ENCODE data around the gene LMOD2. TPM values are rescaled to one million over a fixed set of nuclear protein-coding genes. Genes with fewer than 3 reads are reported as not detected.

Gene LMOD2
- total RNA-seq, 1 donor from 2014 or later: not detected

DNA sequence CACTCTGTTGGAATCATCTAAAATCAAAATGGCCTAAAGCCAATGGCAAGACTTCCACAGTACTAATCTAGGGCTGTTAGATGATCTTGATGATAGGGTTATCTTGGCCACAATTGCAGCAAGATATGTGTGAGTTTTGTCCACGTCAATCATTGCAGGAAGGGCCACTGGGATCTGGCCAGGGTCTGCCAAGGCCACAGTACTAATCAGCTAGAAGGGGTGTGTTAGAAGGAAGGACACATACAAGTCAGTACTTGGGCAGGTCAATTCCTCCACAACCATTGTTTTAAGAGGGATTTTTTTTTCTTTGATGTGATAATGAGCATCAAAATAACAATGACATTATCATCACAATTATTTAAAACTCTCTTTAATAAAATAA lies 1.6 kb downstream of the LMOD2 start:
- TF ChIP-seq, protein P1, sequence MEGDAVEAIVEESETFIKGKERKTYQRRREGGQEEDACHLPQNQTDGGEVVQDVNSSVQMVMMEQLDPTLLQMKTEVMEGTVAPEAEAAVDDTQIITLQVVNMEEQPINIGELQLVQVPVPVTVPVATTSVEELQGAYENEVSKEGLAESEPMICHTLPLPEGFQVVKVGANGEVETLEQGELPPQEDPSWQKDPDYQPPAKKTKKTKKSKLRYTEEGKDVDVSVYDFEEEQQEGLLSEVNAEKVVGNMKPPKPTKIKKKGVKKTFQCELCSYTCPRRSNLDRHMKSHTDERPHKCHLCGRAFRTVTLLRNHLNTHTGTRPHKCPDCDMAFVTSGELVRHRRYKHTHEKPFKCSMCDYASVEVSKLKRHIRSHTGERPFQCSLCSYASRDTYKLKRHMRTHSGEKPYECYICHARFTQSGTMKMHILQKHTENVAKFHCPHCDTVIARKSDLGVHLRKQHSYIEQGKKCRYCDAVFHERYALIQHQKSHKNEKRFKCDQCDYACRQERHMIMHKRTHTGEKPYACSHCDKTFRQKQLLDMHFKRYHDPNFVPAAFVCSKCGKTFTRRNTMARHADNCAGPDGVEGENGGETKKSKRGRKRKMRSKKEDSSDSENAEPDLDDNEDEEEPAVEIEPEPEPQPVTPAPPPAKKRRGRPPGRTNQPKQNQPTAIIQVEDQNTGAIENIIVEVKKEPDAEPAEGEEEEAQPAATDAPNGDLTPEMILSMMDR (IDR thresholded peaks at IDR 0.05; ENCODE audit: insufficient read depth, low read depth, low read length): no peak
- no peak for TF ChIP-seq EZH2 (IDR thresholded peaks at IDR 0.05; ENCODE audit: insufficient read depth, low read length)
- Mint-ChIP-seq H3K27me3 (ENCODE audit: low read depth, unreplicated experiment) (peaks cover 3% of the 10 kb centered on the region), H3K9me3 (ENCODE audit: unreplicated experiment) (no peaks in the 10 kb centered on the region), H3K27ac (ENCODE audit: unreplicated experiment) (no peak overlapping the region), H3K4me1 (ENCODE audit: low read depth, unreplicated experiment) (no peaks in the 10 kb centered on the region), H3K4me3 (ENCODE audit: unreplicated experiment) (no peak overlapping the region), H3K36me3 (ENCODE audit: low read depth, unreplicated experiment) (no peaks in the 10 kb centered on the region)
- Histone ChIP-seq H3K27me3 (ENCODE audit: insufficient read depth, low read length) (peaks cover 5% of the 10 kb centered on the region), H3K36me3 (ENCODE audit: insufficient read depth, low read length) (no peaks in the 10 kb centered on the region), H3K4me3 (ENCODE audit: insufficient read depth, low read depth, low read length) (no peak overlapping the region), H3K79me2 (ENCODE audit: insufficient read depth, low read length) (no peaks in the 10 kb centered on the region), H3K27ac (ENCODE audit: low read depth, low read length) (no peak overlapping the region), H3K9me3 (ENCODE audit: insufficient read depth, low read depth, low read length) (peaks cover 2% of the 10 kb centered on the region), H2AFZ (ENCODE audit: low read depth, low read length) (no peak overlapping the region), H3K9ac (ENCODE audit: low read length) (no peak overlapping the region), H3K4me1 (ENCODE audit: insufficient read depth, low read length) (no peaks in the 10 kb centered on the region), H3K4me2 (ENCODE audit: low read length) (no peak overlapping the region), H4K20me1 (ENCODE audit: insufficient read depth, low read length) (no peaks in the 10 kb centered on the region)
- FAIRE-seq (no peak), DNase-seq (ENCODE audit: low read depth) (no peak)

DNA sequence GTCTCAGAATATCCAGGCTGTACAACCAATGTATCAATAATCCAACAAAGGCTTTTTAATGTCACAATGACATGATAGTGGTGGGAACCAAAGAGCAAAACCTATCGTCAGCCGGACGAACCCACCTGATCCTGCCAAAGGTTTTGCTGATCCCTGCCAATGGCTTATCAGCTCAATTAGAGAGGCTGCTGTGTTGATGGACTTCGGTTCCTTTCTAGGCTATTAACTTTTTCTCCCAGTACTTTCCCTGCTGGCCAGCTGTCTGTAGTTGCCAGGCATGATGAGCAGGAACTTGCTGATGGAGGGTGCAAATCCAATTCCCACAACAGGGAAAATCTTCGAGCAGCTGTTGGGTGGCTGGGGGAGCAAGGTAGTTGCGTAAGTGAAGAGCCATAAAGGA lies 2.4 kb downstream of the LMOD2 start:
- Histone ChIP-seq H3K4me3 (ENCODE audit: insufficient read depth, low read depth, low read length) (no peak overlapping the region), H3K4me2 (ENCODE audit: low read length) (no peak overlapping the region), H2AFZ (ENCODE audit: low read depth, low read length) (no peak overlapping the region), H3K27ac (ENCODE audit: low read depth, low read length) (no peak overlapping the region), H3K9me3 (ENCODE audit: insufficient read depth, low read depth, low read length) (peaks cover 2% of the 10 kb centered on the region), H3K4me1 (ENCODE audit: insufficient read depth, low read length) (no peaks in the 10 kb centered on the region), H3K9ac (ENCODE audit: low read length) (no peak overlapping the region), H4K20me1 (ENCODE audit: insufficient read depth, low read length) (no peaks in the 10 kb centered on the region), H3K79me2 (ENCODE audit: insufficient read depth, low read length) (no peaks in the 10 kb centered on the region), H3K36me3 (ENCODE audit: insufficient read depth, low read length) (no peaks in the 10 kb centered on the region), H3K27me3 (ENCODE audit: insufficient read depth, low read length) (peaks cover 5% of the 10 kb centered on the region)
- H3K4me1 Mint-ChIP-seq (ENCODE audit: low read depth, unreplicated experiment): no peaks in the 10 kb centered on the region
- H3K4me3 Mint-ChIP-seq (ENCODE audit: unreplicated experiment): no peak overlapping the region
- no peak overlapping the region for H3K27ac Mint-ChIP-seq (ENCODE audit: unreplicated experiment)
- DNase-seq (ENCODE audit: low read depth): no peak
- FAIRE-seq: no peak
- no peak for TF ChIP-seq EZH2 (IDR thresholded peaks at IDR 0.05; ENCODE audit: insufficient read depth, low read length)
- TF ChIP-seq, protein P1 (IDR thresholded peaks at IDR 0.05; ENCODE audit: insufficient read depth, low read depth, low read length): no peak
- H3K9me3 Mint-ChIP-seq (ENCODE audit: unreplicated experiment): no peaks in the 10 kb centered on the region
- peaks cover 3% of the 10 kb centered on the region for H3K27me3 Mint-ChIP-seq (ENCODE audit: low read depth, unreplicated experiment)
- no peaks in the 10 kb centered on the region for H3K36me3 Mint-ChIP-seq (ENCODE audit: low read depth, unreplicated experiment)

DNA sequence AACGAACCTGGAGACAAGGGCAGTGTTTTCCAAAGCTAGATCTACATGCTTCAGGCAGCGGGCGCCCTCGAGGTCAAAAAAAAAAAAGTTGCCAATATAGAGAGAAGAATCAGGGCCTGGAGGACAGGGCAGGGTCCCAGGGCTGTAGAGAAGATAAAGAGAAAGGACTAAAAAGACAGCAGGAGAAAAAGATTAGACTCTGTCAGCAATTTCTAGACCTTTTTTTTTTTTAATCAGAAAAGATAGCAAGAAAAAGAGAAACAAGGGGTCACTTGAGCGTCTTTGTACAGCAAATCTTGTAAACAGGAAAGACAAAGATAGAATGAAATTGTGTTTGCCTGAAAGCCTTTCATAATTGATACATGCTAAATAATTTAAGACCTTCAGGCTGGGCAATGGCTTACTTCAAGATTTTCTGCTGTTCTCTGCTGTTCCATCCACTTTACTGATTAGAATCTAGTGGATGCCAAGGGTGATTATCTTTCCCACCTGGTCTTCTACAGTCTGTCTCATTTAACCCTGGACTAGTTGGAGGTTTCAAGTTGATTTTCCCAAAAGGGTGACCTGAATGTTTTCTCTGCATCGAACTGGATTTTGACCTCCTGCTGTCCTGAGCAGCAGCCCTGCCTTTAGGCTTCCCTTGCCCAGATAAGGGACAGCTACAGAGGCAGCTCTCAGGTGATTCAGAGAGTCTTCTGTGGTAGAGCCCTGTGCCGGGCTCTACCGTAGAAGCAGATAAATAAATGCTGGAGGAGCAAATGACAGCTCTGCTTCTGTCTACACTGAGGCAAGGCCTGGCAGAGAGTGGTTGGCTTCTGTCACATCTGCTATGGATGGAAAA lies 5.1 kb downstream of the LMOD2 start:
- Histone ChIP-seq H3K27me3 (ENCODE audit: insufficient read depth, low read length) (peaks cover 7% of the 10 kb centered on the region), H2AFZ (ENCODE audit: low read depth, low read length) (no peak overlapping the region), H3K79me2 (ENCODE audit: insufficient read depth, low read length) (no peaks in the 10 kb centered on the region), H3K4me3 (ENCODE audit: insufficient read depth, low read depth, low read length) (no peak overlapping the region), H3K27ac (ENCODE audit: low read depth, low read length) (no peak overlapping the region), H3K9ac (ENCODE audit: low read length) (no peak overlapping the region), H3K36me3 (ENCODE audit: insufficient read depth, low read length) (no peaks in the 10 kb centered on the region), H4K20me1 (ENCODE audit: insufficient read depth, low read length) (no peaks in the 10 kb centered on the region), H3K4me1 (ENCODE audit: insufficient read depth, low read length) (no peaks in the 10 kb centered on the region), H3K9me3 (ENCODE audit: insufficient read depth, low read depth, low read length) (peaks cover 2% of the 10 kb centered on the region), H3K4me2 (ENCODE audit: low read length) (no peak overlapping the region)
- no peak for FAIRE-seq
- no peak for DNase-seq (ENCODE audit: low read depth)
- no peak overlapping the region for H3K27ac Mint-ChIP-seq (ENCODE audit: unreplicated experiment)
- no peaks in the 10 kb centered on the region for H3K4me1 Mint-ChIP-seq (ENCODE audit: low read depth, unreplicated experiment)
- H3K4me3 Mint-ChIP-seq (ENCODE audit: unreplicated experiment): no peak overlapping the region
- no peak for TF ChIP-seq EZH2 (IDR thresholded peaks at IDR 0.05; ENCODE audit: insufficient read depth, low read length)
- TF ChIP-seq, protein P1 (IDR thresholded peaks at IDR 0.05; ENCODE audit: insufficient read depth, low read depth, low read length): no peak
- peaks cover 3% of the 10 kb centered on the region for H3K27me3 Mint-ChIP-seq (ENCODE audit: low read depth, unreplicated experiment)
- peaks cover 2% of the 10 kb centered on the region for H3K9me3 Mint-ChIP-seq (ENCODE audit: unreplicated experiment)
- H3K36me3 Mint-ChIP-seq (ENCODE audit: low read depth, unreplicated experiment): no peaks in the 10 kb centered on the region
